Spleen (tissue), 3 donors: ENCODE data around the gene PPM1H.

Experiments used
- POLR2A ChIP-seq, 3 donors: fragments of 450-650 bp; IDR thresholded peaks; one replicate each; pipeline ENCODE4 v1.5.1; 2017; ENCODE audit warnings: antibody characterized with exemption in 3 of 3, mild to moderate bottlenecking in 1 of 3
- POLR2AphosphoS5 ChIP-seq, 3 donors: sonication (generic); formaldehyde crosslinking; IDR thresholded peaks; one replicate each; pipeline ENCODE4 v1.5.1; 2017; ENCODE audit warnings: antibody characterized with exemption in 3 of 3

- TF ChIP-seq POLR2AphosphoS5 (IDR thresholded peaks at IDR 0.05) (no peak), POLR2A (IDR thresholded peaks at IDR 0.05) (no peak)
These were observed 120.7 kb downstream of the PPM1H start for GRCh38 chr12:62814243-62814642.
